DLD1 (cell line): ENCODE measurements around the gene SHTN1.

Experiments used
- in situ Hi-C: cut with HindIII; loops from 2 replicates; pipeline ENCODE4 v1.10.0; 2017; ENCODE audit warnings: low sequenced_read_pairs

The SHTN1 gene

DNA sequence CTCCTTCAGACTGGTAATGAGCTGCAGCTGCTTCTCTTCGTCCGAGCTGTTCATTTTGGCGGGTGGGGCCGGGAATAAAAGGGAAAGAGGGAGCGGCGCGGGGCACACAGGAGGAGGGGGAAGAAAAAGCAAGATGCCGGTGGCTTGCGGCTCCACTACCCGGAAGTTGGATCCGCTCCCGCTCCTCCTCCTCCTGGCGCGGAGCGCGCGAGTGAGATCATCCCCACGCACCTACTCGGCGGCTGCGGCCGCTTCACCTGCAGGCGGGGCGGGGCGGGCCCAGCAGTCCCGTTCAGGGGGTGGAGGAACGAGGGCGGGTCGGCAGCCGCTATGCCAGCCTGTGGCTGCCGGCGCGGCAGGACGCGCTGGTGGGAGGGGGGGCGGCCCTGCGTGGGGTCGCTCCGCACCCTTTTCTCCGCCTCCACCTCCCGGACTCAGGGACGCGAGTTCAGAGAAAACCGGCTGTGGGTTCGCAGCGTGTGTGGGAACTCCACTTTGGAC lies at the start of gene SHTN1:
Gene SHTN1 (minus strand): TSS at position 162 of the 501 bp plus-strand sequence. CDS start 108 bp downstream, at position 54.
- in situ Hi-C loops = no loop called here

DNA sequence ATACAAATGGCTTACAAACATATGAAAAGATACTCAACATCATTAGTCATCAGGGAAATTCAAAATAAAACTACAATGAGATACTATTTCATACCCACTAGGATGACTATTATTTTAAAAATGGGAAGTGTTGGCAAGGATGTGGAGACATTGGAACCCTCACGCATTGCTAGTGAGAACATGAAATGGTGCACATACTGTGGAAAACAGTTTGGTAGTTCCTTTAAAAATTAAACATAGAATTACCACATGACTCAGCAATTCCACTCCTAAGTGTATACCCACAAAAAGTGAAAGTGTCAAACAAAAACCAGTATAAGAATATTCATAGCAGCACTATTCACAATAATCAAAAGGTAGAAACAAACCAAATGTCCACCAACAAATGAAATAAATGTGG lies 48.5 kb upstream of the SHTN1 start:
- in situ Hi-C loops = no loop called here

DNA sequence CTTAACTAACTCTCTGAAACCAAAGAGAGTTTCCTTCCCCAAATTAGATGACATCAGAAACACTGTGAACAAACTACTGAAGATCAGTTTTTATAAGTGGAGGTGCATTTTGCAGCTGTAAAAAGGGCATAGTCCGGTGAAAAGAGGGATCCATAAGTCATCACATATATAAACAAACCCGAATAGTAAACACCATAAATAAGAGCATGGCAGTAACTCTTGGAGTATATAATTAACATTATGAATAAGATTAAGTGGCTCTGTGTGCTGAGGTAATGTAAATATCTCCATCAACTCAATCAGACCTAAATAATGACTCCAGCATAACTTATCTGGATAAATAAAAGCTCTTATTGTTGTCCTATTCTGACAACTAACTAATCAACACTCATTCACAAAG lies 43.0 kb upstream of the SHTN1 start:
- in situ Hi-C loops = no loop called here

GRCh38 chr10:117016266-117016665 lies 11.3 kb upstream of the SHTN1 start:
- in situ Hi-C loops = no loop called here

DNA sequence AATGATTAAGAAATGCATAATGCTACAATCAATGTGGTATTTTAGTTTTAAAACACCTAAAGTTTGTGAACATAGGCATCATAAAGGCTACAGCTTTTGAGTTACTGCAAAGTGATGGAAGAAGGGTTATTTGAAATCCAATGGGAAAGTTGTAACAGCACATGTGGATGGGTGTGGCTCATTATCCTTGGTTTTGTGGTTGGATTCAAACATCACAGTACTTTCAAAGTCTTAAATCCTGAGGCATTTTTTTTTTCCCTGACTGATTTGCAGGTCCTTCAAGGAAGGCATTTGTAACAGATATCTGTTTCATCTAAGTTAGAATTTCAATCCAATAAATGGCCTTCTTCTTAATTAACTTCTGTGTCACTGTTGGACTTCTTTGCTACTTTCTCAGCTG lies 9.8 kb upstream of the SHTN1 start:
- in situ Hi-C loops = no loop called here

- in situ Hi-C loops = no loop called here
Observed at GRCh38 chr10:117007080-117007479, 2.1 kb upstream of the SHTN1 start.

- in situ Hi-C loops = no loop called here
Observed at GRCh38 chr10:117005527-117006055, 604 bp upstream of the SHTN1 start.

GRCh38 chr10:117004227-117005025 lies 561 bp downstream of the SHTN1 start:
- in situ Hi-C loops = no loop called here

- in situ Hi-C loops = no loop called here
Observed at GRCh38 chr10:117003336-117003735, 1.7 kb downstream of the SHTN1 start.

- in situ Hi-C loops = no loop called here
Observed at GRCh38 chr10:117002206-117002605, 2.8 kb downstream of the SHTN1 start.

DNA sequence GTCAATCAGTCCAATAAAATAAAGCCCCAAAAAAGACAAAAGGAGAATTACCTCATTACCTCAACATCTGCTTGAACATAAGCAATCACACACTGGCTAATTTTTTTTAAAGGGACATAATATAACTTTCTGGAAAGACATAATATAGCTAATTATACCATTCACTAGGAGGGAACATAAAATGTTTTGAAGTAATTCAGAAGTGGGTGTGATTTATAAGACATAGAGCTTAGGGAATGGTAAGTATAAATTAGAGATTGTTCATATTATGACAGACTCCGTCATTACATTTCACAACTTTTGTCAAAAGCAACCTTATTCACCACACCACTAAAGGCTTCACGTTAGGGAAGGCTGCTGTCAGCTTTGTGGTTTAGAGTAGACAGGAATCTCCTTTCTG lies 3.8 kb downstream of the SHTN1 start:
- in situ Hi-C loops = no loop called here

DNA sequence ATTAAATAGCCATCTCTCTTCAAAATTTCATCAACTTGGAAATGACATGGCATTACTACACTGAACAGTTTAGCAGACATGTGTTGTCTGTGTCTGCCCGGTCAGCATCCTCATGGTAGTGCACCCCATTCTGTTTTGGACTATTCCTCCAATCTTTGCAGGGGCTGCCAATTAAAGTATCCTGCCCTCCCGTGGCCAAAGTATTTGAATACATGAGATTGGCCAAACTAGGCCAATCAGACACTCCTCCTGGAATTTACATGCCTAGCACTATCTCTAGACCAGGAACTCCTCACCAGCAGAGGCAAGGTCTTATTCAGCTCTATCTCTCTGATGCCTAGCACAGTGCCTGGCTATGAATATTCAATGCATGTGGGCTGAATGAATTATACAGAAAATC lies 4.4 kb downstream of the SHTN1 start:
- in situ Hi-C loops = no loop called here

DNA sequence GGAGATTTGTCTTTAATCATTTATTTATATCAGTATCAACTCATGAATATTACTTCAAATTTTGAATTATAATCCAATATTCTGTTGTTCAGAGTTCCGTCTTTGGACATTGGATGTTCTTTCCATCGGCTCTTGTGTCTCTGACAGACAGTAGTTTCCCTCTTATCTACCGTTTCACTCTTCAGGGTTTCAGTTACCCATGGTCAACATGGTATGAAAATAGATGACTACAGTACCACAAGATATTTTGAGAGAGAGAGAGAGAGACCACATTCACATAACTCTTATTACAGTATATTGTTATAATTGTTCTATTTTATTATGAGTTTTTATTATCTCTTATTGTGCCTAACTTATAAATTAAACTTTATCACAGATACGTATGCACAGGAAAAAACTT lies 6.8 kb downstream of the SHTN1 start:
- in situ Hi-C loops = no loop called here

DNA sequence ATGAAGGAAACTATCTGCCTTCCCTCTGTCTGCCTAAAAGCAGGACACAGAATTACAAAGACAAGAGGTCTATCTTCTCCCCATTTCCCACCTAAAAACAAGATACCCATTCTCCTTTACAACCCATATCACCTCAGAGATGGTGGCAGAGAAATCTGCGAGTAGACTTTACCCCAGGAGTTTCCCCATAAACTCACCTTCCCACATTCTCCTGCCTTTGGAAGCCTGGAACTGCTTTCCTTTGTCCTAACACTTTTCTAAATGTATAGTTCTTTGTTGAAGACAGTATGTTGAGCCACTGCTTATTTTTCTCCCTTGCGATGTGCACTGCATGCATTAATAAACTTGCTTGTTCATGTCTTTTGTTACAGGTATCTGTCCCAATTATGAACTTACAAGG lies 8.0 kb downstream of the SHTN1 start:
- in situ Hi-C loops = no loop called here

- in situ Hi-C loops = no loop called here
Observed at GRCh38 chr10:116995648-116996047, 9.3 kb downstream of the SHTN1 start.

DNA sequence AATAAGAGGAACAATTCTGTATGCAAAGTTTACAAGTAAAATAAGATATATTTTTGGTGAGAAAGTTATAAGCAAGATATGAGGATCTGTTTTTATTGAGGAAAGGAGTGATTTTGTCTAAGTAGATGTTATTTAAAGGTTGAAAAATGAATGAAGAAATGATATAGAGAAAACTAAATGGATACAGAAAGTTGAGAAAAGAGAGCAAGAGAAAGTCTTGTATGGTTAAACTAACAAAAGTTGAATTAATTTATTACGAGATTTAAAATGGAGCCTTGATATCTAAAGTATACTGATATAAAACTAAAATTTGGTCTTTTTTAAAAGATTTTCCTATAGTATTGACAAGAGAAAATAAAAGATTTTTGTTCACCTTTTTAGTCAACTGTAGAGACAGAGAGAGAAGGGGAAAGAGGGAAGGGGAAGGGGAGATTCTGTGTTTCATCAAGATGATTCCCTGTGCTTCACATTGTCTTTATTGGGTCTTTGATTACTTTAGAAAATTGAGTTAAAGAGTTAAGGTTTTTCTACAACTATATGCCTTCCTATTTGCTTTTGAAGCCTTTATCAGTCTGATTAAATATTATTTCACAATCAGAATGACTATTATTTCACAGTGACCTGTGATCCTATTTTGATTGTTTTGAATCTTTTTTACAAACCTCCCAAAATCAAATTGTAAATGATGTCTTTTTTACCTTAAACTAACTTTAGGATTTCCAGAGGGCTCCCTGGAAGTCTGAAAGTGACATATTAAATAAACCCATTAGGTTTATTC lies 10.7 kb downstream of the SHTN1 start:
- in situ Hi-C loops = no loop called here

GRCh38 chr10:116993610-116994009 lies 11.4 kb downstream of the SHTN1 start:
- in situ Hi-C loops = no loop called here

DNA sequence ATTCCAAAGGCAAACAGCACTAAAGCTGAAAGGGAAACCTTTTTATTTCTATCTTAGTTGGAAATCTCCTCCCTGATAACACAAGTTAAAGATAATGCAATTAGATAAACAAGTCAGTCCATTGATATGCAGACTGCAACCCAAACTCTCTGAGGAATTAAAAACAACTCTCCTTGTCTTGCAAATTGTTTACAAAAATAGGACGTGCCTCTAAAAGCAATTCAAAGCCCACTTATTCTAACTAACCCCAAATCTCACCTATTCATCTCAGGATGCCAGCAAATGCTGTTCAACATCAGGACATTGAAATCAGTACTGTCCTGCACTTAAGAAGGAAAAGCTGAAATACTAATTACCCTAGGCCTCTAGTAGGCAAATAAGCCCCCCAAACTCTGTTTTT lies 12.8 kb downstream of the SHTN1 start:
- in situ Hi-C loops = no loop called here

DNA sequence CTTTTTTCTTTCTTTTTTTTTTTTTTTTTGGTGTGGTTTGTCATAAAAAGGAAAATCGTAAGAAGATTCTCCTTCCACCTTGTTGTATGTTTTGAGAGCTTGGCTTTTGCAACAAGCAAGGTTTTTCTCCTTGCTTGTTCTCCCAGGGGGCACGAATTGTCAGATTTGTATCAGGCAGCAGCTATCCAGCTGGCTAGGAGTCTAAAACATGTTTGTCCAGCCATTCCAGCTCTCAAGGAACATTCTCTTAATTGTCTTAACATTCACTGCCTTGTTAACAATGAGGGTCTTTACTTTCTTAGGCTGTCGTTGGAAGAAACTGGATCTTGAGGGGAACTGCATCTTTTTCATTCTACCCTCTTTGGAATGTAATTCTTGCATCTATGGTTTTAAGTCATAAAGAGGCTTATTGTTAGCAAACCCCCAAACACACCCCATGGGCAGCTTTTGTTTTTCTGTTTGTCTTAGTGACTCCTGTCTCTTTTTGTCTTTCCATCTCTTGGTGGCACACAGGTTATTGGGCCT lies 14.6 kb downstream of the SHTN1 start:
- in situ Hi-C loops = no loop called here

DNA sequence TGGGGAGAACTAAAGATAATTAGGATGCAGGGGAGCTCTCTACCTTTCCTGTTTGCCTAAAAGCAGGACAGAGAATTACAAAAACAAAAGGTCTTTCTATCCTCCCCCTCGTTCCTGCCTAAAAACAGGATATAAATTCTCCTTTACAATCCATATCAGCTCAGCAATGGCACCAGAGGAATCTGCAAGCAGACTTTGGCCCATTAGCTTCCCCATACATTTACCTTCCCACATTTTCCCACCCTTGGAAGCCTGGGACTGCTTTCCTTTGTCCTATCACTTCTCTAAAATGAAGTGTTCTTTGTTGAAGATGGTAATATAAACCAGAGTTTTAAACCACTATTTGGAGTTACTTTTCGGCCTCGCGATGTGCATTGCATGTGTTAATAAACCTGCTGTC lies 15.5 kb downstream of the SHTN1 start:
- in situ Hi-C loops = no loop called here

- in situ Hi-C loops = no loop called here
Observed at GRCh38 chr10:116988311-116988710, 16.7 kb downstream of the SHTN1 start.

GRCh38 chr10:116985611-116986010 lies 19.4 kb downstream of the SHTN1 start:
- in situ Hi-C loops = no loop called here
